RWPE2 (cell line): ENCODE results near the gene STK10.

Experiments
- ATAC-seq: fragments of 200-7000 bp; cut with Tn5 transposase; 3 replicates; pipeline ENCODE4 v1.9.1; 2021; ENCODE audit warnings: low read depth
- DNase-seq: peaks from one replicate; pipeline ENCODE4 v3.0.0-alpha.2; 2020; ENCODE audit warnings: low spot score
- H3K27ac ChIP-seq: fragments of 450-650 bp; 2 replicates; pipeline ENCODE4 v1.5.1; 2017; ENCODE audit warnings: mild to moderate bottlenecking; ENCODE audit not compliant: poor library complexity, severe bottlenecking
- H3K27me3 ChIP-seq: fragments of 250-450 bp; sonication (Bioruptor Pico); 2 replicates; pipeline ENCODE4 v1.5.1; 2021; ENCODE audit warnings: mild to moderate bottlenecking, moderate library complexity; ENCODE audit not compliant: insufficient read depth, poor library complexity, severe bottlenecking
- H3K36me3 ChIP-seq: fragments of 250-450 bp; sonication (Bioruptor Pico); 2 replicates; pipeline ENCODE4 v1.5.1; 2020; ENCODE audit warnings: low read depth, mild to moderate bottlenecking, moderate library complexity
- H3K4me1 ChIP-seq: fragments of 250-450 bp; sonication (Bioruptor Pico); 2 replicates; pipeline ENCODE4 v1.5.1; 2021; ENCODE audit warnings: mild to moderate bottlenecking, moderate library complexity; ENCODE audit not compliant: insufficient read depth, poor library complexity, severe bottlenecking
- H3K4me3 ChIP-seq: fragments of 250-450 bp; sonication (Bioruptor Pico); 2 replicates; pipeline ENCODE4 v1.5.1; 2021; ENCODE audit warnings: mild to moderate bottlenecking, moderate library complexity; ENCODE audit not compliant: severe bottlenecking
- H3K9me3 ChIP-seq: fragments of 250-450 bp; sonication (Bioruptor Pico); 2 replicates; pipeline ENCODE4 v1.5.1; 2021; ENCODE audit warnings: mild to moderate bottlenecking, moderate library complexity; ENCODE audit not compliant: severe bottlenecking
- TF ChIP-seq, protein P1 (sequence below): fragments of 450-650 bp; IDR thresholded peaks from one replicate; pipeline ENCODE4 v1.5.1; 2017; ENCODE audit warnings: mild to moderate bottlenecking, moderate library complexity; ENCODE audit not compliant: poor library complexity, severe bottlenecking

Gene STK10

DNA sequence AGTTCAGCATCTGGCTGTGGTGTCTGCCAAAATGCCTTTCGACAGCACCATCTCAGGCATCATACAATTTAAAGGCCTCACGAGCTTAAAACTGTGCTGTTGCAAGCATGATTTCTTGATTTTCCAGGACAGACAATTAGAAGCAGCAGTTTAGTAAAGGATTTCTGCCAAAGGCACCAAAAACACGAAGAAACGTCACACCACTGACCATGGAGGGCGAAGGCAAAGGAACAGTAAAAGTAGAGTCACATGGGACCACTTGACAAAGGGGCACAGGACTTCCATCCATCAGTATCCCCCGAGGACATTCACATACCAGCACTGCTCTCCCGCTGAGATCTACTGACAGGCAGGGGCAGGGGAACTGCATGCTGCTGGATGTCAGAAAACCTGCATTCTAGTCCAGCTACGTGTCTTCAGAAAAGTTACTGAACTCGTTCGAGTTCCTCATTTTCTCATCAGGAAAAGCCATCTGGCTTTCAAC, 111.2 kb downstream of the STK10 start:
- no peaks in the 10 kb centered on the region for H3K9me3 ChIP-seq
- no peaks in the 10 kb centered on the region for H3K27me3 ChIP-seq
- H3K36me3 ChIP-seq, result peaks cover 35% of the 10 kb centered on the region
- H3K4me3 ChIP-seq, result no peak overlapping the region
- ATAC-seq, result no peak
- H3K27ac ChIP-seq, result no peak overlapping the region
- TF ChIP-seq, protein P1, sequence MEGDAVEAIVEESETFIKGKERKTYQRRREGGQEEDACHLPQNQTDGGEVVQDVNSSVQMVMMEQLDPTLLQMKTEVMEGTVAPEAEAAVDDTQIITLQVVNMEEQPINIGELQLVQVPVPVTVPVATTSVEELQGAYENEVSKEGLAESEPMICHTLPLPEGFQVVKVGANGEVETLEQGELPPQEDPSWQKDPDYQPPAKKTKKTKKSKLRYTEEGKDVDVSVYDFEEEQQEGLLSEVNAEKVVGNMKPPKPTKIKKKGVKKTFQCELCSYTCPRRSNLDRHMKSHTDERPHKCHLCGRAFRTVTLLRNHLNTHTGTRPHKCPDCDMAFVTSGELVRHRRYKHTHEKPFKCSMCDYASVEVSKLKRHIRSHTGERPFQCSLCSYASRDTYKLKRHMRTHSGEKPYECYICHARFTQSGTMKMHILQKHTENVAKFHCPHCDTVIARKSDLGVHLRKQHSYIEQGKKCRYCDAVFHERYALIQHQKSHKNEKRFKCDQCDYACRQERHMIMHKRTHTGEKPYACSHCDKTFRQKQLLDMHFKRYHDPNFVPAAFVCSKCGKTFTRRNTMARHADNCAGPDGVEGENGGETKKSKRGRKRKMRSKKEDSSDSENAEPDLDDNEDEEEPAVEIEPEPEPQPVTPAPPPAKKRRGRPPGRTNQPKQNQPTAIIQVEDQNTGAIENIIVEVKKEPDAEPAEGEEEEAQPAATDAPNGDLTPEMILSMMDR, result no peak
- H3K4me1 ChIP-seq, result peaks cover 7% of the 10 kb centered on the region
- DNase-seq, result no peak

DNA sequence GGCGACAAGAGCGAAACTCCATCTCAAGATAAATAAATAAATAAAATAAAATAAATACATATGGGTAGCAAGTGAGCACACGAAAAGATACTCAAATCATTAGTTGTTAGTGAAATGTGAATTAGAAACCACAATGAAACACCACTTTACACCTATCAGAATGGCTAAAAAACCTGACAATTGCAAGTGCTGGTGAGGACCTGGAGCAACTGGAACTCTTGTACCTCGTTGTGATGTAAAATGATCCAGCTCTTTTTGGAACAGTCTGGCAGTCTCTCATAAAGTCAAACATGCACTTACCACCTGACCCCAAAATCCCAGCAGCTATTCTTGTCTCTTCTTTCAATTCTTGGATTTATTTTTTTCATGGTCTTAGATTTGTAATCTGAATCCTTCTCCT, 112.4 kb downstream of the STK10 start:
- H3K36me3 ChIP-seq, result peaks cover 32% of the 10 kb centered on the region

DNA sequence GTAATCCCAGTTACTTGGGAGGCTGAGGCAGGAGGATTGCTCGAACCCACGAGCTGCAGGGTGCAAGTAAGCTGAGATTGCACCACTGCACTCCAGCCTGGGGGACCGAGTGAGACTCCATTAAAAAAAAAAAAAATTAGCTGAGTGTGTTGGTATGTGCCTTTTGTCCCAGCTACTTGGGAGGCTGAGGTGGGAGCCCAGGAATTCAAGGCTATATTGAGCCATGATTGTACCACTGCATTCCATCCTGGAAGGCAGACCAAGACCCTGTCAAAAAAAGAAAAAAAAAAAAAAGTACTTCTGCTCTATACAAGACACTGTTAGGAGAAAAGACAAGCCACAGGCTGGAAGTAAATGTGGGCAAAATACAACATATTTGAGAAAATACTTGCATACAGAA, 113.1 kb downstream of the STK10 start:
- TF ChIP-seq, protein P1, result no peak
- H3K4me3 ChIP-seq, result no peak overlapping the region
- ATAC-seq (no peak), DNase-seq (no peak)
- peaks cover 30% of the 10 kb centered on the region for H3K36me3 ChIP-seq
- H3K9me3 ChIP-seq, result no peaks in the 10 kb centered on the region
- H3K4me1 ChIP-seq, result peaks cover 4% of the 10 kb centered on the region
- no peak overlapping the region for H3K27ac ChIP-seq
- no peaks in the 10 kb centered on the region for H3K27me3 ChIP-seq

More for the DNA sequence above, 112.4 kb downstream of the STK10 start:
- peaks cover 7% of the 10 kb centered on the region for H3K4me1 ChIP-seq
- H3K9me3 ChIP-seq, result no peaks in the 10 kb centered on the region
- TF ChIP-seq, protein P1, result no peak
- no peak for DNase-seq
- ATAC-seq, result no peak
- H3K27me3 ChIP-seq, result no peaks in the 10 kb centered on the region
- H3K4me3 ChIP-seq, result no peak overlapping the region
- H3K27ac ChIP-seq, result no peak overlapping the region

DNA sequence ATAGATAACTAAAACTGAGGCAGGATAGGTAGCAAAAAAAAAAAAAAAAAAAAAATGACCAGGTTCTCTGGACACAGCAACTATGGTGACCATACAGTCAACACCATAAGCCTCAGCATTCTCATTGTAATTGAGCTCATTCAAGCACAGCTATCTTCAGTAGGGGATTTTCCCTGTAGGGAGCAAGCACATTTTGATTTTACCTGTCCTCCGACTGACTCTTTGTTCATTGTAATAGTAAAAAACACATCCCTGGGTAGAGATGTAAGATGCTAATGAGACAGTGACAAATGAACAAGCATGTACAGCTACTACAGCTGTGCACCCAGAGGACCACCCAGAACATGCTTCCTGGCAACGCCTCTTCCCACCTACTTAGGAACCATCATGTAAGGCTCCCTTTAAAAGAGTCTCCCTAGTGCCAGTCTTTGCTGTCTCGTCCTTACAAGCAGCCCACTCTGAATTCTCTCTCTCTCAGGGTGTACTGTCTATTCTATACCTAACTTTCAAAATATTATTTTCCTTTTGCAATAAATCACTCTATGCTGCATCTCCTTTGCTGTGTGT, 116.6 kb downstream of the STK10 start:
- no peak overlapping the region for H3K4me3 ChIP-seq
- no peak for ATAC-seq
- TF ChIP-seq, protein P1, result no peak
- no peak overlapping the region for H3K27ac ChIP-seq
- H3K27me3 ChIP-seq, result no peaks in the 10 kb centered on the region
- H3K9me3 ChIP-seq, result no peaks in the 10 kb centered on the region
- H3K4me1 ChIP-seq, result no peaks in the 10 kb centered on the region
- DNase-seq, result no peak
- H3K36me3 ChIP-seq, result peaks cover 43% of the 10 kb centered on the region

DNA sequence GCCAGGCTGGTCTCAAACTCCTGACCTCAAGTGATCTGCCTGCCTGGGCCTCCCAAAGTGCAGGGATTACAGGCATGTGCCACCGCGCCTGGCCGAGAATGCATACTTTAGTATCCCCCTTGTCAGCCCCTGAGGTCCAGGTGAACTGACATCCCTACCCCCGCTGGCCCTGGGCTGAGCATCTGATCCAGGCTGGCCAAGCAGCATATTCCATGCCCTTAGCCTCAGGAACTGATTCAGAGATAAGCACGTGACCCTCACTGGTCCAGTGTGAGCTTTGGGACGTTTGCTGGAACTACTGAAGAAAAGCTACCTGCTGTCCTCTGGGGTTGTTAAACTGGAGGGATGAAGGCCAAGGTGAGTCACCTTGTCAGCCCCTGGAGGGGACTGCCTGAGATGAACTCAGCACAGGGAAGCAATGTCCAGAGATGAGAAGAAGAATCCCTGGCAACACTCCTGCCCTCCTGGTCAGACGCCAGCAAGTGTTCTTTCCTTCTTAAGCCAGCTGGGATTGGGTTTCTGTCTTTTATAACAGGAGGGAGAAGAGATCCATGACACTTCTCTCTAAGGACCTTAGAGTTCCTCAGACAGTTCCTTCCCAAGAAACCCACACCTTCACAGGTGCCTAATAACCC, 122.5 kb downstream of the STK10 start:
- TF ChIP-seq, protein P1, result no peak
- H3K4me1 ChIP-seq, result no peaks in the 10 kb centered on the region
- no peaks in the 10 kb centered on the region for H3K27me3 ChIP-seq
- H3K9me3 ChIP-seq, result no peaks in the 10 kb centered on the region
- H3K27ac ChIP-seq, result no peak overlapping the region
- ATAC-seq (peak; percentile 25; the same call in 1 of the 3 replicates), DNase-seq (no peak)
- peaks cover 51% of the 10 kb centered on the region for H3K36me3 ChIP-seq
- no peak overlapping the region for H3K4me3 ChIP-seq
